PC-9 (cell line): ENCODE data around the gene TOM1. TPM values are rescaled to one million over a fixed set of nuclear protein-coding genes. Genes with fewer than 3 reads are reported as not detected.

Experiments
- BruUV-seq: library from RNA; stranded (reverse); fragments of 400-500 nt; replicated peaks from 2 replicates; lab custom pipeline; 2021; lab: Mats Ljungman, UMichigan
- CTCF ChIA-PET: fragments of 300-600 bp; sonication (Branson Sonifier 250); formaldehyde crosslinking; loops from one replicate; lab custom pipeline; 2022; ENCODE audit warnings: antibody characterized with exemption; lab: Charles Lee
- POLR2A ChIA-PET: fragments of 300-600 bp; sonication (Branson Sonifier 250); formaldehyde crosslinking; loops from one replicate; lab custom pipeline; 2022; ENCODE audit warnings: antibody characterized with exemption; ENCODE audit not compliant: unreplicated experiment; lab: Charles Lee
- DNase-seq, 2 experiments: peaks; one replicate each; pipeline versions ENCODE4 v3.0.0 to v3.0.0-alpha.2; 2015 to 2022; ENCODE audit warnings: mixed read lengths in 1 of 2
- H2AFZ ChIP-seq: fragments of 200-600 bp; sonication (generic); 2 replicates; pipeline ENCODE4 v1.8.1; 2017; ENCODE audit warnings: antibody characterized with exemption
- H3F3A ChIP-seq: fragments of 200-600 bp; sonication (generic); 2 replicates; pipeline ENCODE4 v1.8.1; 2017; ENCODE audit warnings: antibody characterized with exemption, mild to moderate bottlenecking, low read depth; ENCODE audit not compliant: insufficient read depth
- H3K27ac ChIP-seq: fragments of 200-600 bp; sonication (generic); 2 replicates; pipeline ENCODE4 v1.6.1; 2016; ENCODE audit warnings: mixed run types
- H3K27me3 ChIP-seq: fragments of 200-600 bp; sonication (generic); 2 replicates; pipeline ENCODE4 v1.6.1; 2016; ENCODE audit warnings: low read depth, mixed run types; ENCODE audit not compliant: insufficient read depth
- H3K36me3 ChIP-seq: fragments of 200-600 bp; sonication (generic); 2 replicates; pipeline ENCODE4 v1.6.1; 2016; ENCODE audit warnings: low read depth, mixed run types
- H3K4me1 ChIP-seq: fragments of 200-600 bp; sonication (generic); replicated peaks from 2 replicates; pipeline ENCODE4 v1.6.1; 2016; ENCODE audit warnings: mixed run types; ENCODE audit not compliant: insufficient read depth
- H3K4me2 ChIP-seq: fragments of 200-600 bp; sonication (generic); 2 replicates; pipeline ENCODE4 v1.6.1; 2017; ENCODE audit warnings: mixed run types
- H3K4me3 ChIP-seq: fragments of 200-600 bp; sonication (generic); 2 replicates; pipeline ENCODE4 v1.6.1; 2016; ENCODE audit warnings: mixed run types
- H3K79me2 ChIP-seq: fragments of 200-600 bp; sonication (generic); 2 replicates; pipeline ENCODE4 v1.6.1; 2017; ENCODE audit warnings: low read depth, mixed run types
- H3K9me2 ChIP-seq: fragments of 200-600 bp; sonication (generic); 2 replicates; pipeline ENCODE4 v1.8.1; 2017; ENCODE audit warnings: mild to moderate bottlenecking; ENCODE audit not compliant: insufficient read depth
- H3K9me3 ChIP-seq: fragments of 200-600 bp; sonication (generic); 2 replicates; pipeline ENCODE4 v1.8.1; 2016; ENCODE audit warnings: low read depth; ENCODE audit not compliant: insufficient read depth
- H4K20me1 ChIP-seq: fragments of 200-600 bp; sonication (generic); 2 replicates; pipeline ENCODE4 v1.8.1; 2017; ENCODE audit not compliant: insufficient read depth
- EZH2 ChIP-seq: fragments of 200-600 bp; sonication (generic); IDR thresholded peaks from 2 replicates; pipeline ENCODE4 v1.8.0; 2017; ENCODE audit warnings: antibody characterized with exemption, low read depth
- intact Hi-C: fragments of 100-400 bp; cut with micrococcal nuclease; formaldehyde crosslinking; loops from one replicate; pipeline ENCODE4 v1.10.0; 2022; ENCODE audit not compliant: unreplicated experiment
- total RNA-seq: library from RNA; stranded (reverse); gene quantifications from 2 replicates; pipeline ENCODE4 v1.2.3, GENCODE V29; 2021
- TF ChIP-seq, protein P1 (sequence below): fragments of 200-600 bp; sonication (generic); conservative IDR thresholded peaks from 2 replicates; pipeline ENCODE4 v1.6.1; 2017; ENCODE audit warnings: mixed run types, antibody characterized with exemption, mild to moderate bottlenecking, moderate library complexity

Gene TOM1
- total RNA-seq, 1 experiment from 2014 or later, result 43.6 TPM

DNA sequence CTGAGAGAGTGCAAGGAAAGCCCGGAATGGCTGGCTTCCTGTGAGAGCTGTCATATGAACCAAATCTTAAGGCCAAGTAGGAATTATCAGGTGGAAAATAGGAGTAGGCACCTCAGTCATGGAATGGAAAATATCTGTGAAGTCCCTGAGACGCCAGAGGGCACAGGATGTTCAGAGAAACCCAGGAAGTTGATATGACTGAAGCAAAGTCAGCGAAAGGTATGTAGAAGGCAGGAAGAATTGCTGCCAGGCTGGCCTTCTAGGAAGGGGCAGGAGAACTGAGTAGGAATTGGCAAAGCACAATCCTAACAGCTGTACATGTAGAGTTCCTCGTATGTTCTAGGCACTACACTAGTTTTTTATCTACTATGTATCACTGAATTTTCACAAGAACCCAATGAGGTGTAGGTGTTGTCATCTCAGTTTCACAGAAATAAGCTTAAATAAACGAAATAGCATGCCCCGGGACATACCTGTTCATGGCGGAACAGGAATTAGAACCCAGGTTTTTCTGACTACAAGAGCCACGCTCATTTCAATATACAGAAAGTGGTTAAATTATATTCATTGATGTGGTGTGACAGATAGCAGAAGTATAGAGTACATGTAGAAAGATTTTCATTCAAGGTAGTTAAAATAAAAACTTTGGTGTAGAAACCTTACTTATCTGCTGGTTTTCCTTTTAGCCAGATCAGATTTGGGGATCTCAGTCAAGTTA lies 25.4 kb upstream of the TOM1 start:
- H3K36me3 ChIP-seq, result peaks cover 42% of the 10 kb centered on the region
- DNase-seq, result no peak
- intact Hi-C loops, result no loop called here

DNA sequence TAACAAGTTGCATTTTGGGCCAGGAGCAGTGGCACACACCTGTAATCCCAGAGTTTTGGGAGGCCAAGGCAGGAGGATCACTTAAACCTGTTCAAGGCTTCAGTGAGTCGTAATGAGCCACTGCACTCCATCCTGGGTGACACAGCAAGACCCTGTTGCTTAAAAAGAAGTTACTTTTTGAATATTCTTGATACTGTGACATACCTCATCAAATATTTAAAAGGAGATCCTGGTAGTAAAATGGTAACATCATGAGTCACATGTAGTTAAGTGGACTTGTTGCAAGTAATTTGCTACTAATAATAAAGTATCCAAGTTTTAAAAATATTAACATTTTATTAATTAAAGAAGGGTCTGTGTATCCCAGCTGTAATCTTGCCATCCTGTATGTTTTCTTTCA lies 24.1 kb upstream of the TOM1 start:
- Histone ChIP-seq H3F3A (peaks cover 9% of the 10 kb centered on the region; the same call in 1 of the 2 replicates), H3K4me3 (no peak overlapping the region), H3K36me3 (peaks cover 31% of the 10 kb centered on the region), H2AFZ (no peak overlapping the region), H3K27ac (peak overlapping the region; percentile 20; the same call in 1 of the 2 replicates), H3K9me3 (no peaks in the 10 kb centered on the region), H4K20me1 (peaks cover 24% of the 10 kb centered on the region), H3K4me1 (no peaks in the 10 kb centered on the region), H3K27me3 (no peaks in the 10 kb centered on the region), H3K9me2 (no peaks in the 10 kb centered on the region), H3K79me2 (peaks cover 25% of the 10 kb centered on the region; the same call in 1 of the 2 replicates), H3K4me2 (no peak overlapping the region)
- POLR2A ChIA-PET, result no interaction called here
- BruUV-seq, result no TSS peak
- CTCF ChIA-PET, result no interaction called here
- DNase-seq, result peak in 1 of 2 experiments; percentile 48
- intact Hi-C loops, result no loop called here
- no peak for TF ChIP-seq EZH2
- TF ChIP-seq, protein P1, sequence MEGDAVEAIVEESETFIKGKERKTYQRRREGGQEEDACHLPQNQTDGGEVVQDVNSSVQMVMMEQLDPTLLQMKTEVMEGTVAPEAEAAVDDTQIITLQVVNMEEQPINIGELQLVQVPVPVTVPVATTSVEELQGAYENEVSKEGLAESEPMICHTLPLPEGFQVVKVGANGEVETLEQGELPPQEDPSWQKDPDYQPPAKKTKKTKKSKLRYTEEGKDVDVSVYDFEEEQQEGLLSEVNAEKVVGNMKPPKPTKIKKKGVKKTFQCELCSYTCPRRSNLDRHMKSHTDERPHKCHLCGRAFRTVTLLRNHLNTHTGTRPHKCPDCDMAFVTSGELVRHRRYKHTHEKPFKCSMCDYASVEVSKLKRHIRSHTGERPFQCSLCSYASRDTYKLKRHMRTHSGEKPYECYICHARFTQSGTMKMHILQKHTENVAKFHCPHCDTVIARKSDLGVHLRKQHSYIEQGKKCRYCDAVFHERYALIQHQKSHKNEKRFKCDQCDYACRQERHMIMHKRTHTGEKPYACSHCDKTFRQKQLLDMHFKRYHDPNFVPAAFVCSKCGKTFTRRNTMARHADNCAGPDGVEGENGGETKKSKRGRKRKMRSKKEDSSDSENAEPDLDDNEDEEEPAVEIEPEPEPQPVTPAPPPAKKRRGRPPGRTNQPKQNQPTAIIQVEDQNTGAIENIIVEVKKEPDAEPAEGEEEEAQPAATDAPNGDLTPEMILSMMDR, result no peak

More for the DNA sequence above, 25.4 kb upstream of the TOM1 start:
- no peak for TF ChIP-seq EZH2
- TF ChIP-seq, protein P1, result no peak
- Histone ChIP-seq H3K4me1 (no peaks in the 10 kb centered on the region), H3K9me2 (no peaks in the 10 kb centered on the region), H3K79me2 (peaks cover 12% of the 10 kb centered on the region; the same call in 1 of the 2 replicates), H3K9me3 (no peaks in the 10 kb centered on the region), H4K20me1 (peaks cover 16% of the 10 kb centered on the region), H3K4me2 (no peak overlapping the region), H2AFZ (no peak overlapping the region), H3K27ac (no peak overlapping the region), H3K4me3 (no peak overlapping the region), H3F3A (peaks cover 4% of the 10 kb centered on the region; the same call in 1 of the 2 replicates), H3K27me3 (no peaks in the 10 kb centered on the region)
- ChIA-PET POLR2A (no interaction called here), CTCF (no interaction called here)
- BruUV-seq, result no TSS peak

DNA sequence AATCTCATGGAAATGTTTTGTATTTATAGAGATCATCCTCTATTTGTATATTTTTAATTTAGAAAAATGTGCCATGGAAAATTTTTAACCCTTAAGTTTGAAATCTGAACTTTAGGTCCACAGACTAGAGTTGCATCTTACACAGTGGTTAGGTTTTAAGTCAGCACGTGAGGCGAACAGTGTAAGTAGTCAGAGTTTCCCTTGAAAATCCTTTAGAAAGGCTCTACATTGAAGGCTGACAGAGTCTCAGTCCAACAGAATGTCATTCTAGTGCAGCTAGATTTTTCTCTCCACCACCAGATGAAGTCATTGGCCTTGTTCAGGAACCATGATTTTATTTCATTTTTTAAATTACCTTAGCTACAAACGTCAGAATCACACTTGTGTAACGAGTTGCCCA lies 23.7 kb upstream of the TOM1 start:
- Histone ChIP-seq H3K9me2 (no peaks in the 10 kb centered on the region), H3K9me3 (no peaks in the 10 kb centered on the region), H3K79me2 (peaks cover 27% of the 10 kb centered on the region; the same call in 1 of the 2 replicates), H3K36me3 (peaks cover 32% of the 10 kb centered on the region), H3K4me2 (no peak overlapping the region), H3K27ac (no peak overlapping the region), H3F3A (peaks cover 9% of the 10 kb centered on the region; the same call in 1 of the 2 replicates), H3K4me3 (no peak overlapping the region), H2AFZ (no peak overlapping the region), H3K27me3 (no peaks in the 10 kb centered on the region), H3K4me1 (no peaks in the 10 kb centered on the region), H4K20me1 (peaks cover 26% of the 10 kb centered on the region)
- no peak for DNase-seq
- POLR2A ChIA-PET, result no interaction called here
- TF ChIP-seq, protein P1, result no peak
- no peak for TF ChIP-seq EZH2
- no TSS peak for BruUV-seq
- intact Hi-C loops, result no loop called here
- CTCF ChIA-PET, result no interaction called here
